Brain microvascular endothelial cell (primary cell): ENCODE measurements around the gene COL25A1.

Experiments
- DNase-seq: peaks from one replicate; pipeline ENCODE4 v3.0.0-alpha.2; 2020
- H3K27ac ChIP-seq: fragments of 250-450 bp; sonication (Bioruptor Pico); 2 replicates; pipeline ENCODE4 v1.5.1; 2020; ENCODE audit warnings: mild to moderate bottlenecking, moderate library complexity
- H3K27me3 ChIP-seq: fragments of 250-450 bp; sonication (Bioruptor Pico); replicated peaks from 2 replicates; pipeline ENCODE4 v1.5.1; 2020; ENCODE audit warnings: mild to moderate bottlenecking
- H3K36me3 ChIP-seq: fragments of 250-450 bp; sonication (Bioruptor Pico); replicated peaks from 2 replicates; pipeline ENCODE4 v1.5.1; 2020; ENCODE audit warnings: mild to moderate bottlenecking
- H3K4me3 ChIP-seq: 2 replicates; pipeline ENCODE4 v1.5.1; 2011; ENCODE audit warnings: low read depth, mild to moderate bottlenecking, control low read depth, low read length, moderate library complexity
- in situ Hi-C: cut with HindIII; loops from 2 replicates; pipeline ENCODE4 v1.10.0; 2017; ENCODE audit warnings: low sequenced_read_pairs, low pct_ligation_motif_present
- TF ChIP-seq, protein P1 (sequence below): IDR thresholded peaks from 2 replicates; pipeline ENCODE4 v1.5.1; 2011; ENCODE audit warnings: low read depth, mild to moderate bottlenecking, moderate library complexity, low read length, control low read depth, inconsistent platforms; ENCODE audit errors: missing control alignments

COL25A1 gene

DNA sequence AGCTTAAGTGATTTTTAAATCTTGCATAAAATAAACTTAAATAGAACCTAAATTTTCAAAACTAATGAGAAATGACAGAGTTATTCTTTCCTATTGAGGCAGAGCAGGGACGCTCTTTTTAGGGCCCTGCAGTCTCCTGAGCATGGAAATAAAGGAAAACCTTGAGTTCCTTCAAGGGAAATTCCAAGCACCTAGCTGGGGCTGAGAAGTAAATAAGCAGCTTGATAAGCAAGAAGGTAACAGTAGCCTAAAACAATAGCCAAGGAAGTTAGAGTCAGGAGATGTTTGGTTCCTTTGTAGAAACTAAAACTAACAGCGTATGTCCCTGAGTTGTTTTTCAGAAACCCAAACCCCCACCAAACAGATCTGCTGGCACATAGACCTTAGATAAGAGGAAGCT lies 174.6 kb downstream of the COL25A1 start:
- H3K27ac ChIP-seq: no peak overlapping the region
- H3K27me3 ChIP-seq: no peaks in the 10 kb centered on the region
- no peaks in the 10 kb centered on the region for H3K36me3 ChIP-seq
- TF ChIP-seq, protein P1, sequence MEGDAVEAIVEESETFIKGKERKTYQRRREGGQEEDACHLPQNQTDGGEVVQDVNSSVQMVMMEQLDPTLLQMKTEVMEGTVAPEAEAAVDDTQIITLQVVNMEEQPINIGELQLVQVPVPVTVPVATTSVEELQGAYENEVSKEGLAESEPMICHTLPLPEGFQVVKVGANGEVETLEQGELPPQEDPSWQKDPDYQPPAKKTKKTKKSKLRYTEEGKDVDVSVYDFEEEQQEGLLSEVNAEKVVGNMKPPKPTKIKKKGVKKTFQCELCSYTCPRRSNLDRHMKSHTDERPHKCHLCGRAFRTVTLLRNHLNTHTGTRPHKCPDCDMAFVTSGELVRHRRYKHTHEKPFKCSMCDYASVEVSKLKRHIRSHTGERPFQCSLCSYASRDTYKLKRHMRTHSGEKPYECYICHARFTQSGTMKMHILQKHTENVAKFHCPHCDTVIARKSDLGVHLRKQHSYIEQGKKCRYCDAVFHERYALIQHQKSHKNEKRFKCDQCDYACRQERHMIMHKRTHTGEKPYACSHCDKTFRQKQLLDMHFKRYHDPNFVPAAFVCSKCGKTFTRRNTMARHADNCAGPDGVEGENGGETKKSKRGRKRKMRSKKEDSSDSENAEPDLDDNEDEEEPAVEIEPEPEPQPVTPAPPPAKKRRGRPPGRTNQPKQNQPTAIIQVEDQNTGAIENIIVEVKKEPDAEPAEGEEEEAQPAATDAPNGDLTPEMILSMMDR: no peak
- no peak for DNase-seq
- H3K4me3 ChIP-seq: no peak overlapping the region
- in situ Hi-C loops: no loop called here

DNA sequence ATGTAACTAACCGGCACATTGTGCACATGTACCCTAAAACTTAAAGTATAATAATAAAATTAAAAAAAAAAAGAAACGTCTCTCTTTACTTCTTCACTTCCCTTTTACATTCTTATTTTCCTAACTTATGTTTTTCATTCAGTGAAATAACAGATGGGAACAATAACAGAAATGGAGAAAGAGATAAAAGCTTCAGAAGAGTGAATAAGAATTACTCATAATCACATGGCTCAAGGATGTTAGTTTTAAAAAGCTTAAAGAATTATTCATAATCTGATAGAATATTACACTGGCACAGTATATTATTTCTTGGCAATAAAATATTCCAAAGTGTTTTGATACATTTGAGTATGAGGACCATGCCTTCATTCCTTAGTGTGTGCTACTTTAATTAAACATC lies 175.6 kb downstream of the COL25A1 start:
- Histone ChIP-seq H3K27me3 (no peaks in the 10 kb centered on the region), H3K36me3 (no peaks in the 10 kb centered on the region), H3K4me3 (no peak overlapping the region), H3K27ac (no peak overlapping the region)
- TF ChIP-seq, protein P1: no peak
- no peak for DNase-seq
- in situ Hi-C loops: no loop called here

DNA sequence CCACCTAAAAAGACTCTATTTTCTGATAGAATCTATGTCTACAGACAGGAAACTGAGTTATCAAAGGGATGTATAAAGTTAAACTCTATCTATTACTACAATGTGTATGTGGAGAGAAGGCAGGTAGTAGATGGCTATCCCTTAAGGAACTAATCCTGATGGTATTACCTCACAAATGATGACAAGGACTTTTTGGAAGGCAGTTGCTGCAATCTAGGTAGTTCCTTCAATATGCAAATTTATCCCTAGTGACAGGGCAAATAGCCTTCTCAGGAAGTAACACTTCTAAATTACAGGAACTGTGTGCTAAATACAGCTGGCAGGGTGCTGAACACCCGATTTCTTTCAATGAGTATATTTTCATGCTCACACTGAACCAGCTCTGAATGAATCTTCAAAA lies 177.4 kb downstream of the COL25A1 start:
- in situ Hi-C loops: no loop called here
- TF ChIP-seq, protein P1: no peak
- H3K4me3 ChIP-seq: no peak overlapping the region
- no peak overlapping the region for H3K27ac ChIP-seq
- H3K27me3 ChIP-seq: no peaks in the 10 kb centered on the region
- H3K36me3 ChIP-seq: no peaks in the 10 kb centered on the region
- DNase-seq: no peak

GRCh38 chr4:109123951-109124350 lies 178.5 kb downstream of the COL25A1 start:
- in situ Hi-C loops: no loop called here
- H3K27ac ChIP-seq: no peak overlapping the region
- no peak for DNase-seq
- H3K36me3 ChIP-seq: no peaks in the 10 kb centered on the region
- TF ChIP-seq, protein P1: no peak
- H3K4me3 ChIP-seq: no peak overlapping the region
- H3K27me3 ChIP-seq: no peaks in the 10 kb centered on the region

DNA sequence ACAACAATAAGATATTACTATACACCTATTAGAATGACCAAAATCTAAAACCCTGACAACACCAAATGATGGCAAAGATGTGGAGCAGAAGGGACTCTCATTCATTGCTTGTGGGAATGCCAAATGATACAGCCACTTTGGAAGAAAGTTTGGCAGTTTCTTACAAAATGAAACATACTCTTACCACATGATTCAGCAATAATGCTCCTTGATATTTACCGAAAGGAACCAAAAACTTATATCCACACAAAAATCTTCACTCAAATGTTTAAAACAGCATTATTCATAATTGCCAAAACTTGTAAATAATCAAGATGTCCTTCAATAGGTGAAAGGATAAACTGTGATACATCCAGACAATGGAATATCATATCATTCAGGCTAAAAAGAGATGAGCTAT lies 180.9 kb downstream of the COL25A1 start:
- Histone ChIP-seq H3K27ac (no peak overlapping the region), H3K4me3 (no peak overlapping the region), H3K27me3 (no peaks in the 10 kb centered on the region), H3K36me3 (no peaks in the 10 kb centered on the region)
- TF ChIP-seq, protein P1: no peak
- in situ Hi-C loops: no loop called here
- DNase-seq: no peak

DNA sequence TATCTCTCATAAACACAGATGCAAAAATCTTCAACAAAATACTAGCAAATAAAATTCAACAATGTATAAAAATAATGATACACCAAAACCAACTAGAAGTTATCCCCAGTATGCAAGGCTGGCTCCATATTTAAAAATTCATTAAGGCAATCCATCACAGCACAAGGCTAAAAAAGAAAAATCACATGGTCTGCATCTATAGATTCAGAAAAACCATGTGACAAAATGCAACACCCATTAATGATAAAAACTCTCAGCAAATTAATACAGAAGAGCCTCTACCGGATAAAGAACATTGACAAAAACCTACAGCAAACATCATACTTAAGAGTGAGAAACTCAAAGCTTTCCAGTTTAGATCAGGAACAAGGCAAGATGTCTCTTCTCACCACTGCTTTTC lies 182.6 kb downstream of the COL25A1 start:
- TF ChIP-seq, protein P1: no peak
- Histone ChIP-seq H3K27me3 (no peaks in the 10 kb centered on the region), H3K36me3 (no peaks in the 10 kb centered on the region), H3K4me3 (no peak overlapping the region), H3K27ac (no peak overlapping the region)
- in situ Hi-C loops: no loop called here
- no peak for DNase-seq
